ENCODE measurements around the gene PRR14L. TPM values are rescaled to one million over a fixed set of nuclear protein-coding genes. Genes with fewer than 3 reads are reported as not detected.

Gene PRR14L
- total and polyA plus RNA-seq, 2 of the 13 experiments (the other 11 are each of a cell fraction or from before 2014, with no cell fraction given) = 6.6 to 16.5 TPM

DNA sequence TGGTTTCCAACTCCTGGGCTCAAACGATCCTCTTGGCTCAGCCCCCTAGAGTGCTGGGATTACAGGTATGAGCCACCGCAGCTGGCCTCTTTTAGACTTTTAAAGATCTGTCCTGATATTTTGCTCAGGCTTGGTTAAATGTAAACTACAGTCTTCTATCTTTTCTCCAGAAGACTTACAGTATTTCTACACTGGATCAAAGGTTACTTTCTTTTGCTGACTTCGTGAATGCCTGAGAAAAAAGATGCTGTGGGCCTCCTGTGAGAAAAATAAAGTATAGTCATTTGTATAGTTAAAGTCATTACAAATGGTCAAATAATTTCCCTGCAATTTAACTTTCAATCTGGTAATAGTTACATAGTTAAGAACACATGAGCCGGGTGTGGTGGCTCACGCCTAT, 23.5 kb upstream of the PRR14L start (continued):
- TF ChIP-seq ZUFSP (CRISPR knock-in tag; IDR thresholded peaks at IDR 0.05; ENCODE audit: borderline replicate concordance) (no peak), RBM22 (optimal IDR thresholded peaks at IDR 0.05; ENCODE audit: low read length) (no peak), CHCHD3 (CRISPR knock-in tag; IDR thresholded peaks at IDR 0.05) (no peak), ELK4 (CRISPR knock-in tag; IDR thresholded peaks at IDR 0.05; ENCODE audit: borderline replicate concordance) (no peak), MXI1 (IDR thresholded peaks at IDR 0.05; ENCODE audit: borderline replicate concordance, low read depth, low read length) (no peak)
- TF ChIP-seq, protein P1, sequence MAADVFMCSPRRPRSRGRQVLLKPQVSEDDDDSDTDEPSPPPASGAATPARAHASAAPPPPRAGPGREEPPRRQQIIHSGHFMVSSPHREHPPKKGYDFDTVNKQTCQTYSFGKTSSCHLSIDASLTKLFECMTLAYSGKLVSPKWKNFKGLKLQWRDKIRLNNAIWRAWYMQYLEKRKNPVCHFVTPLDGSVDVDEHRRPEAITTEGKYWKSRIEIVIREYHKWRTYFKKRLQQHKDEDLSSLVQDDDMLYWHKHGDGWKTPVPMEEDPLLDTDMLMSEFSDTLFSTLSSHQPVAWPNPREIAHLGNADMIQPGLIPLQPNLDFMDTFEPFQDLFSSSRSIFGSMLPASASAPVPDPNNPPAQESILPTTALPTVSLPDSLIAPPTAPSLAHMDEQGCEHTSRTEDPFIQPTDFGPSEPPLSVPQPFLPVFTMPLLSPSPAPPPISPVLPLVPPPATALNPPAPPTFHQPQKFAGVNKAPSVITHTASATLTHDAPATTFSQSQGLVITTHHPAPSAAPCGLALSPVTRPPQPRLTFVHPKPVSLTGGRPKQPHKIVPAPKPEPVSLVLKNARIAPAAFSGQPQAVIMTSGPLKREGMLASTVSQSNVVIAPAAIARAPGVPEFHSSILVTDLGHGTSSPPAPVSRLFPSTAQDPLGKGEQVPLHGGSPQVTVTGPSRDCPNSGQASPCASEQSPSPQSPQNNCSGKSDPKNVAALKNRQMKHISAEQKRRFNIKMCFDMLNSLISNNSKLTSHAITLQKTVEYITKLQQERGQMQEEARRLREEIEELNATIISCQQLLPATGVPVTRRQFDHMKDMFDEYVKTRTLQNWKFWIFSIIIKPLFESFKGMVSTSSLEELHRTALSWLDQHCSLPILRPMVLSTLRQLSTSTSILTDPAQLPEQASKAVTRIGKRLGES (CRISPR knock-in tag; IDR thresholded peaks at IDR 0.05; ENCODE audit: borderline replicate concordance) = no peak

Measured in HepG2 (cell line).